PC-9 (cell line): ENCODE data around the gene HINT2. TPM values are rescaled to one million over a fixed set of nuclear protein-coding genes. Genes with fewer than 3 reads are reported as not detected.

Experiments used
- BruUV-seq: library from RNA; stranded (reverse); fragments of 400-500 nt; replicated peaks from 2 replicates; lab custom pipeline; 2021; lab: Mats Ljungman, UMichigan
- CTCF ChIA-PET: fragments of 300-600 bp; sonication (Branson Sonifier 250); formaldehyde crosslinking; loops from one replicate; lab custom pipeline; 2022; ENCODE audit warnings: antibody characterized with exemption; lab: Charles Lee
- POLR2A ChIA-PET: fragments of 300-600 bp; sonication (Branson Sonifier 250); formaldehyde crosslinking; loops from one replicate; lab custom pipeline; 2022; ENCODE audit warnings: antibody characterized with exemption; ENCODE audit not compliant: unreplicated experiment; lab: Charles Lee
- DNase-seq, 2 experiments: peaks; one replicate each; pipeline versions ENCODE4 v3.0.0 to v3.0.0-alpha.2; 2015 to 2022; ENCODE audit warnings: mixed read lengths in 1 of 2
- H2AFZ ChIP-seq: fragments of 200-600 bp; sonication (generic); 2 replicates; pipeline ENCODE4 v1.8.1; 2017; ENCODE audit warnings: antibody characterized with exemption
- H3F3A ChIP-seq: fragments of 200-600 bp; sonication (generic); 2 replicates; pipeline ENCODE4 v1.8.1; 2017; ENCODE audit warnings: antibody characterized with exemption, mild to moderate bottlenecking, low read depth; ENCODE audit not compliant: insufficient read depth
- H3K27ac ChIP-seq: fragments of 200-600 bp; sonication (generic); 2 replicates; pipeline ENCODE4 v1.6.1; 2016; ENCODE audit warnings: mixed run types
- H3K27me3 ChIP-seq: fragments of 200-600 bp; sonication (generic); 2 replicates; pipeline ENCODE4 v1.6.1; 2016; ENCODE audit warnings: low read depth, mixed run types; ENCODE audit not compliant: insufficient read depth
- H3K36me3 ChIP-seq: fragments of 200-600 bp; sonication (generic); 2 replicates; pipeline ENCODE4 v1.6.1; 2016; ENCODE audit warnings: low read depth, mixed run types
- H3K4me1 ChIP-seq: fragments of 200-600 bp; sonication (generic); replicated peaks from 2 replicates; pipeline ENCODE4 v1.6.1; 2016; ENCODE audit warnings: mixed run types; ENCODE audit not compliant: insufficient read depth
- H3K4me2 ChIP-seq: fragments of 200-600 bp; sonication (generic); 2 replicates; pipeline ENCODE4 v1.6.1; 2017; ENCODE audit warnings: mixed run types
- H3K4me3 ChIP-seq: fragments of 200-600 bp; sonication (generic); 2 replicates; pipeline ENCODE4 v1.6.1; 2016; ENCODE audit warnings: mixed run types
- H3K79me2 ChIP-seq: fragments of 200-600 bp; sonication (generic); 2 replicates; pipeline ENCODE4 v1.6.1; 2017; ENCODE audit warnings: low read depth, mixed run types
- H3K9me2 ChIP-seq: fragments of 200-600 bp; sonication (generic); 2 replicates; pipeline ENCODE4 v1.8.1; 2017; ENCODE audit warnings: mild to moderate bottlenecking; ENCODE audit not compliant: insufficient read depth
- H3K9me3 ChIP-seq: fragments of 200-600 bp; sonication (generic); 2 replicates; pipeline ENCODE4 v1.8.1; 2016; ENCODE audit warnings: low read depth; ENCODE audit not compliant: insufficient read depth
- H4K20me1 ChIP-seq: fragments of 200-600 bp; sonication (generic); 2 replicates; pipeline ENCODE4 v1.8.1; 2017; ENCODE audit not compliant: insufficient read depth
- EZH2 ChIP-seq: fragments of 200-600 bp; sonication (generic); IDR thresholded peaks from 2 replicates; pipeline ENCODE4 v1.8.0; 2017; ENCODE audit warnings: antibody characterized with exemption, low read depth
- intact Hi-C: fragments of 100-400 bp; cut with micrococcal nuclease; formaldehyde crosslinking; loops from one replicate; pipeline ENCODE4 v1.10.0; 2022; ENCODE audit not compliant: unreplicated experiment
- total RNA-seq: library from RNA; stranded (reverse); gene quantifications from 2 replicates; pipeline ENCODE4 v1.2.3, GENCODE V29; 2021
- TF ChIP-seq, protein P1 (sequence below): fragments of 200-600 bp; sonication (generic); conservative IDR thresholded peaks from 2 replicates; pipeline ENCODE4 v1.6.1; 2017; ENCODE audit warnings: mixed run types, antibody characterized with exemption, mild to moderate bottlenecking, moderate library complexity

The HINT2 gene
- total RNA-seq, 1 experiment from 2014 or later = 53.1 TPM

GRCh38 chr9:35858458-35858857, 43.6 kb upstream of the HINT2 start:
- no peaks in the 10 kb centered on the region for H3F3A ChIP-seq
- 0 out of 2 replicates have a peak, but pooled peaks cover 7% of the 10 kb centered on the region for H3K27me3 ChIP-seq
- no peak overlapping the region for H2AFZ ChIP-seq
- no peak for DNase-seq
- POLR2A ChIA-PET = no interaction called here
- CTCF ChIA-PET = interaction anchor here (0.6 kb wide), 1 partner anchor 134 kb away, joined by 5 read pairs; no protein-coding TSS in a partner anchor
- no peaks in the 10 kb centered on the region for H3K9me3 ChIP-seq
- H3K4me1 ChIP-seq = no peaks in the 10 kb centered on the region
- H4K20me1 ChIP-seq = no peaks in the 10 kb centered on the region
- H3K4me3 ChIP-seq = no peak overlapping the region
- H3K9me2 ChIP-seq = no peaks in the 10 kb centered on the region
- no peaks in the 10 kb centered on the region for H3K79me2 ChIP-seq
- H3K36me3 ChIP-seq = no peaks in the 10 kb centered on the region
- BruUV-seq = no TSS peak
- H3K4me2 ChIP-seq = no peak overlapping the region
- no peak for TF ChIP-seq EZH2
- TF ChIP-seq, protein P1, sequence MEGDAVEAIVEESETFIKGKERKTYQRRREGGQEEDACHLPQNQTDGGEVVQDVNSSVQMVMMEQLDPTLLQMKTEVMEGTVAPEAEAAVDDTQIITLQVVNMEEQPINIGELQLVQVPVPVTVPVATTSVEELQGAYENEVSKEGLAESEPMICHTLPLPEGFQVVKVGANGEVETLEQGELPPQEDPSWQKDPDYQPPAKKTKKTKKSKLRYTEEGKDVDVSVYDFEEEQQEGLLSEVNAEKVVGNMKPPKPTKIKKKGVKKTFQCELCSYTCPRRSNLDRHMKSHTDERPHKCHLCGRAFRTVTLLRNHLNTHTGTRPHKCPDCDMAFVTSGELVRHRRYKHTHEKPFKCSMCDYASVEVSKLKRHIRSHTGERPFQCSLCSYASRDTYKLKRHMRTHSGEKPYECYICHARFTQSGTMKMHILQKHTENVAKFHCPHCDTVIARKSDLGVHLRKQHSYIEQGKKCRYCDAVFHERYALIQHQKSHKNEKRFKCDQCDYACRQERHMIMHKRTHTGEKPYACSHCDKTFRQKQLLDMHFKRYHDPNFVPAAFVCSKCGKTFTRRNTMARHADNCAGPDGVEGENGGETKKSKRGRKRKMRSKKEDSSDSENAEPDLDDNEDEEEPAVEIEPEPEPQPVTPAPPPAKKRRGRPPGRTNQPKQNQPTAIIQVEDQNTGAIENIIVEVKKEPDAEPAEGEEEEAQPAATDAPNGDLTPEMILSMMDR = no peak
- intact Hi-C loops = no loop called here
- H3K27ac ChIP-seq = no peak overlapping the region

DNA sequence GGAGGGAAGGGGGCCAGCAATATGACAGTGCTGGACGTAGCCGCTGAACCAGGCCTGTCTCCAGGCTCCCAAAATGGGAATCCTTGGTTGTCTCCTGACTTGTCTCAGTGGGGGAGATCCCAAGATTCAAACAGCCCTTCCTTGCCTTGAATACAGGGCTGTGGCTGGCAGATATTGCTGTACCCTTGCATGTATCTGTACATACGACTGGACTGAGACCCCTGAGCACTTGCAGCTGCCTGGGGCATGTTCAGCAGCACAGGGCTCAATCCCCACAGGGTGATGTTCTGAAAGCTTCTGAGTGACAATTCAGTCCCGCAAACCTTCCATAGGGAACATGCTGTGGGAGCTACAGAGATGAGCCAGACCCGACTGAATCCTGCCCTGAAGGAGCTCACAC, 42.0 kb upstream of the HINT2 start:
- no peaks in the 10 kb centered on the region for H3K79me2 ChIP-seq
- H3K4me3 ChIP-seq = no peak overlapping the region
- CTCF ChIA-PET = no interaction called here
- H4K20me1 ChIP-seq = no peaks in the 10 kb centered on the region
- H3K4me1 ChIP-seq = no peaks in the 10 kb centered on the region
- TF ChIP-seq, protein P1 = no peak
- no peak for TF ChIP-seq EZH2
- no peaks in the 10 kb centered on the region for H3K9me3 ChIP-seq
- H3K9me2 ChIP-seq = no peaks in the 10 kb centered on the region
- H3K27me3 ChIP-seq = 0 out of 2 replicates have a peak, but pooled peaks cover 7% of the 10 kb centered on the region
- H3K27ac ChIP-seq = no peak overlapping the region
- no TSS peak for BruUV-seq
- no peak for DNase-seq
- H3K36me3 ChIP-seq = no peaks in the 10 kb centered on the region
- no peak overlapping the region for H2AFZ ChIP-seq
- H3F3A ChIP-seq = no peaks in the 10 kb centered on the region
- POLR2A ChIA-PET = no interaction called here
- intact Hi-C loops = no loop called here
- no peak overlapping the region for H3K4me2 ChIP-seq

DNA sequence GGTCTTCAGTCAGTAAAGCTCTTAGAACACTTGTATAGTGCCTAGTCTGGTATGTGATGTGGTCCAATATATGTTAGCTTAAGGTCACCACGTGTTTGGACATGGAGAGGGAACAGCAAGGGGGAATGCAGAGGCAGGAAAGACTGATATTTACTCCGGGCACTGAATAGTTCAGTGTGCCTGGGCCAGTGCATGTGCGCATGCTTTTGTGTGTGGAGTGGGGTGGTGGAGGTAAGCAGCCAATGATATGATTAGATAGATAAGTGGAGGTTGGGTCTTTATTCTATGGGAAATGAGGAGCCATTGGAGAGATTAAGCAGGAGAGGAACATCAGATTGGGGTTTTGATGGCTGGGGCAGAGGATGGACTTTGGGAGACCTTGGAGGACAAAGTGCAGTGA, 41.4 kb upstream of the HINT2 start:
- TF ChIP-seq, protein P1 = no peak
- no peak for TF ChIP-seq EZH2
- ChIA-PET CTCF (no interaction called here), POLR2A (no interaction called here)
- Histone ChIP-seq H3K27ac (no peak overlapping the region), H3K9me2 (no peaks in the 10 kb centered on the region), H3K9me3 (no peaks in the 10 kb centered on the region), H3K79me2 (no peaks in the 10 kb centered on the region), H3F3A (no peaks in the 10 kb centered on the region), H3K4me2 (no peak overlapping the region), H3K4me3 (no peak overlapping the region), H3K36me3 (no peaks in the 10 kb centered on the region), H3K4me1 (no peaks in the 10 kb centered on the region), H4K20me1 (no peaks in the 10 kb centered on the region), H2AFZ (no peak overlapping the region), H3K27me3 (0 out of 2 replicates have a peak, but pooled peaks cover 7% of the 10 kb centered on the region)
- intact Hi-C loops = no loop called here
- no peak for DNase-seq
- BruUV-seq = no TSS peak
